ENCODE results near the gene SLC13A3.

Gene SLC13A3

DNA sequence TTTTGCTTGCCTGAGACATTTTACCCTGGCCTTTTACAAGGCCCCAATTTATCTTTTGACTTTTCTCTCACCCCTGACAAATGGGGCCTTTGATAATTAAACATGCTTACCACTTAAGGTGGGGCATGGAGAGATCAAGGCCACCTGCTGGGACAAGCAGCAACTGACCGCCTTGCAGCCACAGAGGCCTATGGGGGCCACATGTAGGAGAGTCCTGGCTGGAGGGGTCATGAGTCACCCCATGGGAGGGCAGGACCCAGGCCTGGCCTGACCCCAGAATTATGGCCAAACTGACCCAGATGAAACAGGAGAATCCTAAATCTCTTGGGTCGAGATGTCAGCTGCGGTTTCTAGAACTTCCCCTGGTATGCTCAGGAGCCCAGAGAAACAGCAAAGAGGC is 92.3 kb downstream of the SLC13A3 start:
- Histone ChIP-seq H3F3A (ENCODE audit: insufficient read depth, low read length) (no peaks in the 10 kb centered on the region), H4K20me1 (ENCODE audit: insufficient read depth, low read length) (no peaks in the 10 kb centered on the region), H3K79me2 (ENCODE audit: insufficient read depth, low read length) (no peaks in the 10 kb centered on the region), H3K27me3 (ENCODE audit: insufficient read depth, low read length) (peaks cover 6% of the 10 kb centered on the region; the same call in 1 of the 2 replicates), H3K4me3 (ENCODE audit: low read depth, low read length, poor library complexity, severe bottlenecking) (no peak overlapping the region), H3K36me3 (ENCODE audit: insufficient read depth, low read length) (no peaks in the 10 kb centered on the region), H3K9me2 (ENCODE audit: low read depth, low read length) (no peaks in the 10 kb centered on the region), H2AFZ (ENCODE audit: low read length) (no peak overlapping the region), H3K9ac (ENCODE audit: low read length) (no peak overlapping the region), H3K9me3 (ENCODE audit: low read length) (no peaks in the 10 kb centered on the region), H3K4me1 (ENCODE audit: insufficient read depth, low read length, severe bottlenecking) (no peaks in the 10 kb centered on the region), H3K4me2 (ENCODE audit: low read length) (no peak overlapping the region), H3K27ac (ENCODE audit: low read depth, low read length, poor library complexity, severe bottlenecking) (no peak overlapping the region)
- TF ChIP-seq, protein P1, sequence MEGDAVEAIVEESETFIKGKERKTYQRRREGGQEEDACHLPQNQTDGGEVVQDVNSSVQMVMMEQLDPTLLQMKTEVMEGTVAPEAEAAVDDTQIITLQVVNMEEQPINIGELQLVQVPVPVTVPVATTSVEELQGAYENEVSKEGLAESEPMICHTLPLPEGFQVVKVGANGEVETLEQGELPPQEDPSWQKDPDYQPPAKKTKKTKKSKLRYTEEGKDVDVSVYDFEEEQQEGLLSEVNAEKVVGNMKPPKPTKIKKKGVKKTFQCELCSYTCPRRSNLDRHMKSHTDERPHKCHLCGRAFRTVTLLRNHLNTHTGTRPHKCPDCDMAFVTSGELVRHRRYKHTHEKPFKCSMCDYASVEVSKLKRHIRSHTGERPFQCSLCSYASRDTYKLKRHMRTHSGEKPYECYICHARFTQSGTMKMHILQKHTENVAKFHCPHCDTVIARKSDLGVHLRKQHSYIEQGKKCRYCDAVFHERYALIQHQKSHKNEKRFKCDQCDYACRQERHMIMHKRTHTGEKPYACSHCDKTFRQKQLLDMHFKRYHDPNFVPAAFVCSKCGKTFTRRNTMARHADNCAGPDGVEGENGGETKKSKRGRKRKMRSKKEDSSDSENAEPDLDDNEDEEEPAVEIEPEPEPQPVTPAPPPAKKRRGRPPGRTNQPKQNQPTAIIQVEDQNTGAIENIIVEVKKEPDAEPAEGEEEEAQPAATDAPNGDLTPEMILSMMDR (IDR thresholded peaks at IDR 0.05; ENCODE audit: low read length), result no peak
- no peak for TF ChIP-seq EZH2 (IDR thresholded peaks at IDR 0.05; ENCODE audit: borderline replicate concordance, low read length)

DNA sequence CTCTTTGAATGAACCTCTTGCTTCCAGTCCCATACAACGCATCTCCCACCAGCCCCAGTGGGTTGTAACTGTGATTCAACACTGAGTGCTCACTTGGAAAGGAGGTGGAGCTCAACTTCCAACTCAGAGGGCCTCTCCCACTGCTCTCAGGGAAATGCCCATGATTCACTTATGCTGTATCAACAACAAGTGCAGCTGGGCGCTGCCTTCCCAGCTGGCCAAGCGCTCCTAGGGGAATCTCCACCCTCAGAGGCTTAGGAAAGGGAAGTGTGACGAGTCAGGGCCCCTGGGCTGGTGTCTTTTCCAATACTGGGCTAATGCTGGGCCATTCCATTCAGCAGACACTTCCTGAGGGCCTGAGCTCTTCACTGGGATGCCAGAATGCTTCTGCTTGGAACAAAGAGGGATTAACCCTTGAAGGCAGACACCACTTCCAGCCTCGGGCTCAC is 92.7 kb downstream of the SLC13A3 start:
- Histone ChIP-seq H3K4me3 (ENCODE audit: low read depth, low read length, poor library complexity, severe bottlenecking) (no peak overlapping the region), H3K27me3 (ENCODE audit: insufficient read depth, low read length) (peaks cover 6% of the 10 kb centered on the region; the same call in 1 of the 2 replicates), H4K20me1 (ENCODE audit: insufficient read depth, low read length) (no peaks in the 10 kb centered on the region), H3K4me2 (ENCODE audit: low read length) (no peak overlapping the region), H3K9ac (ENCODE audit: low read length) (no peak overlapping the region), H3F3A (ENCODE audit: insufficient read depth, low read length) (no peaks in the 10 kb centered on the region), H3K9me3 (ENCODE audit: low read length) (no peaks in the 10 kb centered on the region), H2AFZ (ENCODE audit: low read length) (no peak overlapping the region), H3K79me2 (ENCODE audit: insufficient read depth, low read length) (no peaks in the 10 kb centered on the region), H3K36me3 (ENCODE audit: insufficient read depth, low read length) (no peaks in the 10 kb centered on the region), H3K27ac (ENCODE audit: low read depth, low read length, poor library complexity, severe bottlenecking) (no peak overlapping the region), H3K9me2 (ENCODE audit: low read depth, low read length) (no peaks in the 10 kb centered on the region), H3K4me1 (ENCODE audit: insufficient read depth, low read length, severe bottlenecking) (no peaks in the 10 kb centered on the region)
- no peak for TF ChIP-seq EZH2 (IDR thresholded peaks at IDR 0.05; ENCODE audit: borderline replicate concordance, low read length)
- TF ChIP-seq, protein P1 (IDR thresholded peaks at IDR 0.05; ENCODE audit: low read length), result no peak

DNA sequence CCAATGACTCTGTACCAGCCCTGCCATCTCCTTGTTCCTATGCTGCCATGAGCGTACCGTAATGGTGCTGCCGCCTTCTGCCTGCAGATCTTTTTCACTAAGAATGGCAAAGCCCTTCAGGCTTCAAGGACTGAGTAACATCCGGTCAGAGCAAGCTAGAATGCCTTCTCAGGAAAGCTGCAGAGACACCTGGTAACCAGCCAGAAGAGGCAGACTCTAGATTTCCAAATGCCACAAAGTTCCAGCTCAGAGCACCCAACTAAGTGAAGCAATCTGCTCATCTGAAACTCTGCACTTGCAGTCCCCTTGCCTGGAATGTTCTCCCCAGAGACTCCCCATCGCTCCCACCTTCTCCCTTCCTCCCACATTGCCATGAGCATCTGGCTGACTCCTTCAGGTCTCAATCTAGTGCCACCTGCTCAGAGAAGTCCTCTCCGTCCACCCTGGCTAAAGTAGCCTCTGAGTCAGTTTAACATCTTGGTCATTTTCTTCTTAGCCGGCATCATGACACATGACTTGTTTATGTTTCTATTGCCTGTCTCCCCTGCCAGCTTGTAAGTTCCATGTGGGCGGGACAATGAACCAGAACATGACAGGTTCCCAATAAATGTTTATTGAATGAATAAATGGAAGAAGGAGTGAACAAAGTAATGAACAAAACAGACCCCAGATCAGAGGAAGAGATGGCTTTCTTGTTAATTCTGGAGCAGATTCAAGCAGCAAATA is 93.9 kb downstream of the SLC13A3 start:
- Histone ChIP-seq H3K4me3 (ENCODE audit: low read depth, low read length, poor library complexity, severe bottlenecking) (no peak overlapping the region), H3K4me1 (ENCODE audit: insufficient read depth, low read length, severe bottlenecking) (no peaks in the 10 kb centered on the region), H4K20me1 (ENCODE audit: insufficient read depth, low read length) (no peaks in the 10 kb centered on the region), H3K27ac (ENCODE audit: low read depth, low read length, poor library complexity, severe bottlenecking) (no peak overlapping the region), H3K9me2 (ENCODE audit: low read depth, low read length) (no peaks in the 10 kb centered on the region), H3K9ac (ENCODE audit: low read length) (no peak overlapping the region), H3F3A (ENCODE audit: insufficient read depth, low read length) (no peaks in the 10 kb centered on the region), H3K4me2 (ENCODE audit: low read length) (no peak overlapping the region), H3K27me3 (ENCODE audit: insufficient read depth, low read length) (peaks cover 6% of the 10 kb centered on the region; the same call in 1 of the 2 replicates), H2AFZ (ENCODE audit: low read length) (no peak overlapping the region), H3K79me2 (ENCODE audit: insufficient read depth, low read length) (no peaks in the 10 kb centered on the region), H3K36me3 (ENCODE audit: insufficient read depth, low read length) (no peaks in the 10 kb centered on the region), H3K9me3 (ENCODE audit: low read length) (no peaks in the 10 kb centered on the region)
- no peak for TF ChIP-seq EZH2 (IDR thresholded peaks at IDR 0.05; ENCODE audit: borderline replicate concordance, low read length)
- TF ChIP-seq, protein P1 (IDR thresholded peaks at IDR 0.05; ENCODE audit: low read length), result no peak

All from OCI-LY1 (cell line).